Measurements from ENCODE around the gene CACNA1G. TPM values are rescaled to one million over a fixed set of nuclear protein-coding genes. Genes with fewer than 3 reads are reported as not detected.

Gene CACNA1G
- total and polyA plus RNA-seq, 10 donors: 0.02 to 1.3 (median 0.09) TPM; not detected in 1

DNA sequence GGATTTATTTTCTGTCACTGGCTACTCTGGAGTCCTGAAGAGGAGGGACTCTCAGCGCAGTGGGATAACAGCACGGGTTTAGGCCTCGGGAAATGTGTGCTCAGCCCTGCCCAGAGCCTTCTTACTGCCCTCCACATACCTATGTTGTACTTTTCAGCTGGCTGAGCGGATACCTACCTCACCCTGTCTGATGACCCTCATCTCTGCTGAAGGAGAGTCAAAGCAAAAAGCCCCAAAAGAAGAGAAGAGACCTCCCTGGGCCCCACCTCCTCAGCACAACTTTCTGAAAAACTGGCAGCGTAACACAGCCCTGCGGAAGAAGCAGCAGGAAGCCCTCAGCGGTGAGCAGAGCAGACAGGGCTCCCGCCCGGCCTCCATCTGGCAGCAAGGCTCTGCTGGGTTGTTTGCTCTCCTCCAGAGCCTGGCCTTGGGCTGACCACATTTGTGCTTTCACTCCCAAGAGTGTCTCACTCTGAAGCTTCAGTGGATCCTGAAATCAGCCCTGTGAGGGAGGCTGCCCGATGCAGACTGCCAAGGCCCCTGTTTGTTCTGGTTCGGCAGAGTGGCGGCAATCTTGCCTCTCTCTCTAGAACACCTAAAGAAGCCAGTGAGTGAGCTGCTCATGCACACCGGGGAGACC, 42.0 kb upstream of the CACNA1G start:
- DNase-seq: no peak
- H3K4me1 ChIP-seq: no peaks in the 10 kb centered on the region
- WGBS, 5 donors: 80 to 92% (median 85%) methylated on average over 11 to 13 of the region's 13 CpGs
- intact Hi-C loops (cut with DNase I; ENCODE audit: low total_unique reads): no loop called here
- H3K4me3 ChIP-seq: no peak overlapping the region
- no peaks in the 10 kb centered on the region for H3K9me3 ChIP-seq
- no peak overlapping the region for H3K27ac ChIP-seq
- H3K27me3 ChIP-seq (replicated peaks in 1 of 7): no peaks in the 10 kb centered on the region
- H3K36me3 ChIP-seq: no peaks in the 10 kb centered on the region
- no peak for TF ChIP-seq POLR2A (IDR thresholded peaks at IDR 0.05)
- TF ChIP-seq, protein P1, sequence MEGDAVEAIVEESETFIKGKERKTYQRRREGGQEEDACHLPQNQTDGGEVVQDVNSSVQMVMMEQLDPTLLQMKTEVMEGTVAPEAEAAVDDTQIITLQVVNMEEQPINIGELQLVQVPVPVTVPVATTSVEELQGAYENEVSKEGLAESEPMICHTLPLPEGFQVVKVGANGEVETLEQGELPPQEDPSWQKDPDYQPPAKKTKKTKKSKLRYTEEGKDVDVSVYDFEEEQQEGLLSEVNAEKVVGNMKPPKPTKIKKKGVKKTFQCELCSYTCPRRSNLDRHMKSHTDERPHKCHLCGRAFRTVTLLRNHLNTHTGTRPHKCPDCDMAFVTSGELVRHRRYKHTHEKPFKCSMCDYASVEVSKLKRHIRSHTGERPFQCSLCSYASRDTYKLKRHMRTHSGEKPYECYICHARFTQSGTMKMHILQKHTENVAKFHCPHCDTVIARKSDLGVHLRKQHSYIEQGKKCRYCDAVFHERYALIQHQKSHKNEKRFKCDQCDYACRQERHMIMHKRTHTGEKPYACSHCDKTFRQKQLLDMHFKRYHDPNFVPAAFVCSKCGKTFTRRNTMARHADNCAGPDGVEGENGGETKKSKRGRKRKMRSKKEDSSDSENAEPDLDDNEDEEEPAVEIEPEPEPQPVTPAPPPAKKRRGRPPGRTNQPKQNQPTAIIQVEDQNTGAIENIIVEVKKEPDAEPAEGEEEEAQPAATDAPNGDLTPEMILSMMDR (IDR thresholded peaks at IDR 0.05 in 8 of 11, conservative IDR thresholded peaks at IDR 0.05 in 3 of 11): no peak
- no peak for TF ChIP-seq POLR2AphosphoS5 (IDR thresholded peaks at IDR 0.05)

DNA sequence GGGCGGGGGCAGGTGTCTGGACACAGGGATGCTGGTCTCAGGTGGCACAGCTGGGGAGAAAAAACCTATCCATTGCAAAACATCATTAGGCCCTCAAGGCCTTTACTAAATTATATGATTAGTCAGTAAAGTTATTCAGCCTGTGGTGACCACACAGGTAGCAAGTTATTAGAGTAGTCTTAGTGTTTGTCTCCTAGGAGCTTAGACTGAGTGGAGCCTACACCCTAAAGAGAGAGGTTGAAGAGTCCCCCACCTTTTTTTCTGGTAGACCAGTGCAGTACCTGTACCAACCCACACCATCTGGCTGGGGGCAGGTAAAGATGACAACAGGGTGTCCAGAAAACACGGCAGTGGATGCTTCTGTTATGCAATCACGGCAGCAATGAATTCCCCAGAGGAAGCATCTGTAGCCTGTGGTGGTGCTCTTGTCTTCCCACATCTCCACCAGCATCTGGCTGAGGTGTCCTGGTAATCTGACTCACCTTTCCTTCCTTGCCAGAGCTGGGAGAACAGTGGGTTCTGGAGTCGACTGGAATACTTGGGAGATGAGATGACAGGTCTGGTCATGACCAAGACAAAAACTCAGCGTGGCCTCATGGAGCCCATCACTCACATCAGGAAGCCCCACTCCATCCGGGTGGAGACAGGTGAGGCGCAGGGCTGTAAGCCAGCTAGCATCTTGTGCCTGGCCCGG, 41.2 kb upstream of the CACNA1G start:
- TF ChIP-seq, protein P1 (IDR thresholded peaks at IDR 0.05 in 8 of 11, conservative IDR thresholded peaks at IDR 0.05 in 3 of 11): no peak
- TF ChIP-seq POLR2A (IDR thresholded peaks at IDR 0.05): no peak
- TF ChIP-seq POLR2AphosphoS5 (IDR thresholded peaks at IDR 0.05): no peak
- Histone ChIP-seq H3K36me3 (no peaks in the 10 kb centered on the region), H3K9me3 (no peaks in the 10 kb centered on the region), H3K4me1 (no peaks in the 10 kb centered on the region), H3K27ac (no peak overlapping the region), H3K27me3 (replicated peaks in 1 of 7) (no peaks in the 10 kb centered on the region), H3K4me3 (no peak overlapping the region)
- intact Hi-C loops (cut with DNase I; ENCODE audit: low total_unique reads): no loop called here
- no peak for DNase-seq
- 79 to 87% (median 81%) methylated on average over 8 of the region's 8 CpGs for WGBS, 5 donors

DNA sequence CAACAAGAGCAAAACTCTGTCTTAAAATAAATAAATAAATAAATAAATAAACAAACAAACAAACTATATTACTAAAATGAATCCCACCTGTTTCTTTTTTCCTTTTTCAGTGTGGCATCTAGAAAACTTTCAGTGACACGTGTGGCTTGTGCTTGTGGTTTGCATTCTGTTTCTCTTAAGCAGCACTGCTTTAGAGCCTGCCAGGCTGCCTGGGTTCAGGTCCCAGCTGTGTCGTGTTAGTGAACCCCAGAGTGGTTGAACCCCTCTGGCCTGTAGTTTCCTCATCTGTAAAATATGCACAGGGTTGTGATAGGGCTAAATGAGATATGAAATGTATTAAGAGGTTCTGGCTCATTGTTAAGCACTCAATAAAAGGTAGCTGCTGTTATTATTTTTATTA, 40.0 kb upstream of the CACNA1G start:
- H3K27ac ChIP-seq: no peak overlapping the region
- no peaks in the 10 kb centered on the region for H3K4me1 ChIP-seq
- TF ChIP-seq POLR2AphosphoS5 (IDR thresholded peaks at IDR 0.05) (no peak), POLR2A (IDR thresholded peaks at IDR 0.05) (no peak)
- TF ChIP-seq, protein P1 (IDR thresholded peaks at IDR 0.05 in 8 of 11, conservative IDR thresholded peaks at IDR 0.05 in 3 of 11): no peak
- H3K27me3 ChIP-seq (replicated peaks in 1 of 7): no peaks in the 10 kb centered on the region
- 69 to 76% (median 71%) methylated on average over 2 of the region's 2 CpGs for WGBS, 5 donors
- intact Hi-C loops (cut with DNase I; ENCODE audit: low total_unique reads): no loop called here
- no peak for DNase-seq
- no peaks in the 10 kb centered on the region for H3K36me3 ChIP-seq
- no peak overlapping the region for H3K4me3 ChIP-seq
- H3K9me3 ChIP-seq: no peaks in the 10 kb centered on the region

DNA sequence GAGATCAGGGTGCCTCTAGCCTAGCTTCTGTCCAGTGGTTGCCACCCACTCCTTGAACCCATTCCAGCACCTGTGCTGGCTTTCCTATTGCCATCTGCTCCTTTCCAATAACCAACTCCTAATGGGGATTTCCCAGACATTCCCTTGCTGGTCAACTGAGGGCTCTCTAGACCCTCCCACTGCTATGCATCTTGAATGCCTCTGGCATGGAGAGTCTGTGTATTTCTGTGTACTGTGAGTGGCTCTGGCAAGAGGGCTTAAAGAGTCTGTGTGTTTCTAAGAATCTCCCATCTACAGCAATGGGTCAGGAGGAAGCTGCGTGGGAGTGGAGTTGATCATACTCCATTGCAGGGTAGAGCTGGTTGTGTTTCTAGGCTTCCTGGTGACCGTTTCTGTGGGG, 39.0 kb upstream of the CACNA1G start:
- no peak for DNase-seq
- 66 to 86% (median 72%) methylated on average over 2 of the region's 2 CpGs for WGBS, 5 donors
- no peaks in the 10 kb centered on the region for H3K36me3 ChIP-seq
- H3K4me3 ChIP-seq: no peak overlapping the region
- intact Hi-C loops (cut with DNase I; ENCODE audit: low total_unique reads): no loop called here
- no peaks in the 10 kb centered on the region for H3K27me3 ChIP-seq (replicated peaks in 1 of 7)
- H3K4me1 ChIP-seq: no peaks in the 10 kb centered on the region
- H3K9me3 ChIP-seq: no peaks in the 10 kb centered on the region
- no peak overlapping the region for H3K27ac ChIP-seq
- TF ChIP-seq, protein P1 (IDR thresholded peaks at IDR 0.05 in 8 of 11, conservative IDR thresholded peaks at IDR 0.05 in 3 of 11): no peak
- TF ChIP-seq POLR2AphosphoS5 (IDR thresholded peaks at IDR 0.05) (no peak), POLR2A (IDR thresholded peaks at IDR 0.05) (no peak)

Data from spleen (tissue), 11 donors.